Activated CD4-positive, alpha-beta T cell treated with anti-CD3 and anti-CD28 coated beads, Interleukin-2, Interleukin-6, amounts not matched to agents 100 ng/mL and 50 ng/mL, durations not matched to agents 16 hours and 8 hours (primary cell): ENCODE results near the gene CAPN15.

Experiments
- DNase-seq: peaks from one replicate; pipeline ENCODE4 v3.0.0-alpha.2; 2020

CAPN15 gene

GRCh38 chr16:548586-548985, 21.1 kb downstream of the CAPN15 start:
- DNase-seq = no peak

GRCh38 chr16:549544-550263, 22.2 kb downstream of the CAPN15 start:
- no peak for DNase-seq

GRCh38 chr16:551210-551609, 23.7 kb downstream of the CAPN15 start:
- no peak for DNase-seq

- no peak for DNase-seq
Observed at GRCh38 chr16:552171-552570, 24.7 kb downstream of the CAPN15 start.

GRCh38 chr16:553601-554296, 26.2 kb downstream of the CAPN15 start:
- no peak for DNase-seq

DNA sequence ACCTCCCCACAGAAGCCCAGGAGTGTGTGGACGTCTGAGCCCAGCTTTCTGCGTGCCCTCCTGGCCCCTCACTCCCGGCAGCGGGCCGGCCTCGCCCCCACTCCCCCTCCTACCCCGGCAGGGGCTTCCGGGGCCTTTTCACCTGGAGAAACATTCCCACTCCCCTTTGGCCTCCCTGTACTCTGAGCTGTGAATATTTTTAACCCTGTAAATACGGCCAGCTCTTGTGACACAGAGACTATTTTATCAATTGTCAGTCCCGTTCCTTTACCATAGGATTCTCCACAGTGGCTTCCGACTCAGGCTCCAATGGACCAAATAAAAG, 26.7 kb downstream of the CAPN15 start:
- DNase-seq = no peak

DNA sequence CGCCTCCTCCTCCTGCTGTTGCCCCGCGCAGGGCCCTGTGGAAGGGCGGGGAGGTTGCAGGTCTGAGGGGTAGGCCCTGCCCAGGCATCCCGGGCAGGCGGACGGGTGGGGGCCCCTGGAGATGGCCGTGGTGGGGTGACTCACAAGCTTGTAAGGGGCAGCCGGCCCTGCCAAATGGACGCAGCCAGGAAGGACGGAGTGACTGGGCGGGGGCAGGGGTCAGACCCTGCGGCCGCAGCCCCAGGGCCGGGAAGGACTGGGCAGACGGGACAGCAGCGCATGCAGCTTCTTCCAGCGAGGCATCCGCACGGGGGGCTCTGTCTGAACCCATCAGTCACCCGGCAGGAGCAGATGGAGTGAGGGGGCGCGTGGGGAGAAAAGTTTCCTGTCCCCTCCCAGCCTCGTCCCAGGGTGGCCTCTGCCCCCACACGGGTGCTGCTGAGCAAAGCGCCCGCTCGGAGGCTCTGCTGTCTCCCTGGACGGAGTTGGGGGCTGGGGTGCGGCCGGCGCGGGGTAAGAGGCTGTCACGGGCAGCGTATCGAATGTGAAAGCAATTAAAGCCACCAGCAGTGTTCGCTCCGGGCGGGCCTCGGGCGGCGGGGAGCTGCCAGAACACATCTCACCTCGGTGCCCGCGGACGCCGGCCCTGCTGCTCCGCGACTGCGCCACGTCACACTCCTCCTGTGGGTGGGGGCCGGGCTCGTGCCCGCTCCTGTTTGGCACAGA, 27.3 kb downstream of the CAPN15 start:
- DNase-seq = no peak

- no peak for DNase-seq
Observed at GRCh38 chr16:555528-556473, 28.3 kb downstream of the CAPN15 start.

GRCh38 chr16:556474-557173, 29.1 kb downstream of the CAPN15 start:
- no peak for DNase-seq

DNA sequence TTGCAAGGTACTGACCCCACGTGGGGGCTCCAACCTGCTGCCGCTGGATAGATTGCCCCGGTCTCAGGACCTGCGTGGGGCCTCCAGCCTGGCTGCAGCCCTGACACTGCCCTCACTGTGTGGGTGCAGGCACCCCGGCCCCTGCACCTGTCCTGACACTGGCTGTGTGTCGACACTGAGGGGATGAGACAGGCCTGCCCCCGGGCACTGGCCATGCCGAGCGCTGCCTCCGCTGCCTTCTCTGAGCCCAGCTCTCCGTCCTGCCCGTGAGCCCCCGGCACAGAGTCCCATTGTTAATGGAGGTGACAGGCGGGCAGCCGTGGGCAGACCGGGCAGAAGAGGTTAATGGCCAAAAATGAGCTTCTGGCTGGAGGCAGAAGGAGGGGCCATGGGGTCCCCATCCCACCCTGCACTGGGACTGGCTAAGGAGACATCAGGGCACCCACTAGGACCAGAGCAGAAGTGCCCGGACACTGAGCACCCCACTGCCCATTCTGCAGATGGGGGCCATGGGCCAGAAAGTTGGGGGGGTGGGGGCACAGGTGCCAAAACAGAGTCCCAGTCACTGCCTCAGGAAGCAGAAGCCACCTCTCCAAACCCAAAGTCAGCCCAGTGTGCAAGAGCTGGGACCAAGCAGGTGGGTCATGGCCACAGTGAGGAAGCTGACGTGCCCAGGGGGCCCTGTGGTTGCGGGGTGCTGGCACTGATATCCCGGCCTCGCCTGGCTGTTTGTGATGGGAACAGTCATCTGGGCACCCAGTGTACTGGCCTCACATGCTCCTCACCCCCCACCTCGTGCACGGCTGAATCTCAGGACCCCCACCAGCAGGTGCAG, 30.2 kb downstream of the CAPN15 start:
- no peak for DNase-seq

- DNase-seq = no peak
Observed at GRCh38 chr16:558298-559020, 30.9 kb downstream of the CAPN15 start.

DNA sequence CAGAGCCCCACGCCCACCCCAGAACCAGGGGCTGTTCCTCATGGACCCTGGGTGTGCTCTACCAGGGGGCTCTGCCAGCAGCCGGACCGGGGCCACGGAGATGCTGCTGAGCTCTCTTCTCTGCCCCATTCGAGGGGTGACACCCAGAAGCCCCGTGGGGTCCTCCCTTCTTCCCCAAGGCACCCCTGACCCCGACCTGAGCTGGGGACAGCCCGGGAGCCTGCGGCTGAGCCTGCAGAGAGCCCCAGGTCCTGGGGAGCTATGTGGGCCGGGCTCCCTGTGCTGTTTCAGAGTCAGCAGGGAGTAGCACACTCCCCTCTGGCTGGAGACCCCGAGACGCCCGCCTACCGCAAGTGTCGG, 31.5 kb downstream of the CAPN15 start:
- DNase-seq = no peak

DNA sequence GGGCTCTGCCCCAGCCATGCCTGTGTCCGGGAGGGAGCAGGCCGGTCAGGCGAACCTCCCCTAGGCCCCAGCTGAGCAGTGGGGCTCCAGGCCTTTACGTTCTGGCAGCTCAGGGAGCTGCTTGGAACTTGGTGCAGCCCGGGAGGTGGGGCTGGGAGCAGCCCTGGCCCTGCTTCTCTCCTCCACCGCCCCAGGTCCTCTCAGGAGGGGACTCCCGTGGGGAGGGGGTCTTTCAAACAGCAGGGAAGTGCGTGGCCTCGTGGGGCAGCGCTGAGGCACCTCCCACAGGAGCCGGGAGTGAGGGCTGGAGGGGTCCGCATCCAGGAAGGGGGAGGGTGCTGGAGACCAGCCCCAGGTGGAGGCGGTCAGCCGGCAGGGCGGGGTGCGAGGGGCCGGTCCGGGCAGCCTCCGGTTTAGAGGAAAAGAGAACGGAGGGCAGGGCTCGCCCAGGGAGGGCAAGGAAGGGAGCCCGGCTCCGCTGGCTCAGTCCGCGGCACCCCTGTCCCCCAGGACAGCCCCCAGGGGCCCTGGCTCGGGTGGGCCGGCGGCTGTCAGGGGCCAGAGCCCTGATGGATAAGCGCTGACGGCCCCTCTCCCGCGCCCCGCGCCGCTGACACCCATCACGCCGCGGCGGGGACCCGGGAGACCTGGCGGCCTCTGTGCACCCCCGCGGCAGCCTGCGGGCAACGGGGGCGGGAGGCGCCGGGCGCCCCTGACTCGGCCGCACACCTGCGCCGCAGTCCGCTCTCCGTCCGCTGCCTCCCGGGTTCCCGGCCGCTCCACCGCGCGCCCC, 32.1 kb downstream of the CAPN15 start:
- no peak for DNase-seq

- no peak for DNase-seq
Observed at GRCh38 chr16:560204-560700, 32.7 kb downstream of the CAPN15 start, which contains the start of gene PRR35. TSS of gene PRR35 (plus strand) at chr16:560394. CDS start at chr16:563295, 2,901 bp downstream.

DNA sequence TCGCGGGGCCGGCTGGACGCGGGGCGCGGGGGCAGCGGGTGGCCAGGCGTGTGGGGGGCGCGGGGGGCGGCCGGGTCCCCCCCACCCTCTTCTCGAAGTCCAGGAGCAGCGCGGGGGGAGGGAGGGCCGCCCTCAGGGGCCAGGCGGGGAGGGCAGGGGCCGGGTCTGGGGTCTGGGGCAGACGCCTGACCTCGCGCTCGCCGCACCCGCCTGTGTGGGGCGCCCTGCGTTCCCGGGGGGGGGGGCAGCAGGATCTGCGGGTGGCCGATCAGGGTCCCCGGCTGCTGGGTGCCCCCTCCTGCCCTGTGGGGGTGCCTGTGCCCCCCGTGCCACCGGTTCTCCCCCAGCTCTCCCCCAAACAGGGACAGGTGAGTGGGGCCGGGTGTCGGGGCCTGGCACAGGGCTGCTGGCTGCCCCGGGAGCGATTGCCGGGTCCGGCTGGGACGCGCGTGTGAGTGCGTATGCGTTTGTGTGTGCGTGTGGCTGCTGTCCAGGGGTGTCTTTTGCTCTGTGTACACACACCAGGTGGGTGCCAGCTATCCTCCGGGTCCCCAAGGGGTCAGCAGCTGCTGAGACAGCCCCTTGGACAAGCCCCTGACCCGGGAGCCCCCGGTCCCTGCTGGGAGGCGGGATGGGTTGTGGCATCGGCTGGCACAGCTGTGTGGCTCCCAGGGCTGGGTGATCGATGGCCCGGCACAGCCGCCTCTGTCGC, 33.3 kb downstream of the CAPN15 start:
- DNase-seq = no peak

GRCh38 chr16:561413-561794, 33.9 kb downstream of the CAPN15 start:
- DNase-seq = no peak

- DNase-seq = no peak
Observed at GRCh38 chr16:561957-562938, 34.7 kb downstream of the CAPN15 start.
